ENCODE data around the gene ILF3.

Gene ILF3

DNA sequence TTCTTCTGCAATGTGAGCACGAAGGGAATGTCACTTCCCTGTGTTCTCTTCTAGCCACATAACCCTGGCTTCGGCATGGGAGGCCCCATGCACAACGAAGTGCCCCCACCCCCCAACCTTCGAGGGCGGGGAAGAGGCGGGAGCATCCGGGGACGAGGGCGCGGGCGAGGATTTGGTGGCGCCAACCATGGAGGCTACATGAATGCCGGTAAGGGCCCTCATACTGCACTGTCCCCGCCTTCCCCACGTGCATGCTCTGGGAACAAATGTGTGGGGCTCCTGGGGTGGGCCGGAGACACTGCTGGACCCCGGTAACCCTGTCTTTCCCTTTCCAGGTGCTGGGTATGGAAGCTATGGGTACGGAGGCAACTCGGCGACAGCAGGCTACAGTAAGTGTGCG, 29.4 kb downstream of the ILF3 start:
- Histone ChIP-seq H2BK15ac (replicated peaks; ENCODE audit: low read depth) (no peak overlapping the region), H3K9ac (ENCODE audit: low read length) (no peak overlapping the region), H3K23ac (ENCODE audit: low read length) (no peak overlapping the region), H3K36me3 (ENCODE audit: control insufficient read depth, insufficient read depth, low read length) (peaks cover 75% of the 10 kb centered on the region), H2AK5ac (ENCODE audit: low read length) (no peak overlapping the region), H3K4ac (ENCODE audit: low read depth, low read length) (no peak overlapping the region), H3K27me3 (ENCODE audit: insufficient read depth, low read length, poor library complexity) (no peaks in the 10 kb centered on the region), H3K27ac (ENCODE audit: low read depth, low read length) (no peak overlapping the region), H3K18ac (ENCODE audit: low read length) (no peak overlapping the region), H3K4me1 (ENCODE audit: control insufficient read depth, low read depth, low read length) (no peaks in the 10 kb centered on the region), H4K8ac (ENCODE audit: low read depth, low read length) (no peak overlapping the region), H4K5ac (ENCODE audit: low read length) (no peak overlapping the region), H3K56ac (ENCODE audit: low read length) (no peak overlapping the region), H2BK5ac (ENCODE audit: low read length) (no peak overlapping the region), H3K4me3 (ENCODE audit: low read length) (no peak overlapping the region), H2BK120ac (ENCODE audit: low read depth, low read length) (no peak overlapping the region), H3K79me2 (ENCODE audit: control insufficient read depth, insufficient read depth, low read length) (peaks cover 54% of the 10 kb centered on the region), H3K79me1 (ENCODE audit: low read length) (peaks cover 37% of the 10 kb centered on the region), H3K4me2 (ENCODE audit: low read length) (no peak overlapping the region)
- no CpG with 5 or more reads among the region's 21 CpGs for WGBS (ENCODE audit: extremely low coverage, insufficient coverage, low lambda C conversion rate)
- DNase-seq, result no peak

DNA sequence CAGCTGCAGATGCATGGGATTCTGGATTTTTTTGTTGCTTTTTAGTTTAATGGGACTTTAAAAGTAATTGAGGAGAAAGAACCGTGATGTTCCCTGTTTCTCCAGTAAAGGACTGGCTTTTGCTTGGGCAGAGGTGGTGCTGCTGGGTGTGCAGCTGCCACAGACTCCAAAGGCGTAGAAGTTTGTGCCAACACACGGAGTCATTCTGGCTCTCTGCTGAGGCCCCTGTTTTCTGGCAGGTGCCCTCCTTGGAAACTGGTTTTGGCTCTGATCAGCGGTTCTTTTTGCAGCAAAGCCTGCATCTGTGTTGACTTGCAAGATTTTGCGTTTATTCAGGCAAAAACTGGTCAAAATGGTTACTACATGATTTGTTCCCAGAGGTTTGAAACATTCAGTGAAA, 31.1 kb downstream of the ILF3 start:
- Histone ChIP-seq H3K4ac (ENCODE audit: low read depth, low read length) (no peak overlapping the region), H3K4me3 (ENCODE audit: low read length) (no peak overlapping the region), H3K36me3 (ENCODE audit: control insufficient read depth, insufficient read depth, low read length) (peaks cover 68% of the 10 kb centered on the region)

DNA sequence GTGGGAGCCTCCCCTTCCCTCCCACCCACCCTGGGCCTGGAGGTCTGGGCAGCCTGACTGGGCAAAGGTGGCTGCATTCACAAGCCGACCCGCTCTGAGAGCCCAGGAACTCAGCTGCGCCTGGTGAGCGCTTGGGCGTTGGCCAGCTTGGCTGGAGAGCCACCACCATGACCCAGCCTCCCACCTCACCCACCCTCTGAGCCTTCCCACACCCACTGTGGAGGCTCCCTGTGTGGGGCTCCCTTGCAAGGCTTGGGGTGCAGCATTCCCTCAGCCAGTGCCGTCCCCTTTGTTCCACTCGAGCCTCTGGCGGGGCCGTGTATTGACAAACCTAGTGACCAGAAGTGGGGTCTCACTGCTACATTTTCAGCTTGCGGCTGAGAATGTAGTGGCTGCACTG, 32.0 kb downstream of the ILF3 start:
- H3K27ac ChIP-seq (ENCODE audit: low read depth, low read length), result no peak overlapping the region
- H4K8ac ChIP-seq (ENCODE audit: low read depth, low read length), result no peak overlapping the region
- H2AK5ac ChIP-seq (ENCODE audit: low read length), result no peak overlapping the region
- no peak overlapping the region for H2BK5ac ChIP-seq (ENCODE audit: low read length)
- no peaks in the 10 kb centered on the region for H3K4me1 ChIP-seq (ENCODE audit: control insufficient read depth, low read depth, low read length)
- no peak overlapping the region for H3K9ac ChIP-seq (ENCODE audit: low read length)
- H3K4me3 ChIP-seq (ENCODE audit: low read length), result no peak overlapping the region
- no peak for DNase-seq
- no peak overlapping the region for H3K23ac ChIP-seq (ENCODE audit: low read length)
- no CpG with 5 or more reads among the region's 10 CpGs for WGBS (ENCODE audit: extremely low coverage, insufficient coverage, low lambda C conversion rate)
- H3K56ac ChIP-seq (ENCODE audit: low read length), result no peak overlapping the region
- H3K79me1 ChIP-seq (ENCODE audit: low read length), result peaks cover 29% of the 10 kb centered on the region
- no peak overlapping the region for H2BK15ac ChIP-seq (replicated peaks; ENCODE audit: low read depth)
- no peak overlapping the region for H3K4me2 ChIP-seq (ENCODE audit: low read length)
- no peak overlapping the region for H3K4ac ChIP-seq (ENCODE audit: low read depth, low read length)
- no peaks in the 10 kb centered on the region for H3K27me3 ChIP-seq (ENCODE audit: insufficient read depth, low read length, poor library complexity)
- no peak overlapping the region for H2BK120ac ChIP-seq (ENCODE audit: low read depth, low read length)
- no peak overlapping the region for H4K5ac ChIP-seq (ENCODE audit: low read length)
- peaks cover 35% of the 10 kb centered on the region for H3K79me2 ChIP-seq (ENCODE audit: control insufficient read depth, insufficient read depth, low read length)
- no peak overlapping the region for H3K18ac ChIP-seq (ENCODE audit: low read length)
- H3K36me3 ChIP-seq (ENCODE audit: control insufficient read depth, insufficient read depth, low read length), result peaks cover 59% of the 10 kb centered on the region

More for the DNA sequence above, 31.1 kb downstream of the ILF3 start:
- no CpG with 5 or more reads among the region's 5 CpGs for WGBS (ENCODE audit: extremely low coverage, insufficient coverage, low lambda C conversion rate)
- Histone ChIP-seq H3K79me1 (ENCODE audit: low read length) (peaks cover 30% of the 10 kb centered on the region), H3K56ac (ENCODE audit: low read length) (no peak overlapping the region), H3K9ac (ENCODE audit: low read length) (no peak overlapping the region), H3K23ac (ENCODE audit: low read length) (no peak overlapping the region), H4K8ac (ENCODE audit: low read depth, low read length) (no peak overlapping the region), H2BK5ac (ENCODE audit: low read length) (no peak overlapping the region), H3K79me2 (ENCODE audit: control insufficient read depth, insufficient read depth, low read length) (peaks cover 43% of the 10 kb centered on the region), H2BK15ac (replicated peaks; ENCODE audit: low read depth) (no peak overlapping the region), H3K4me1 (ENCODE audit: control insufficient read depth, low read depth, low read length) (no peaks in the 10 kb centered on the region), H3K27me3 (ENCODE audit: insufficient read depth, low read length, poor library complexity) (no peaks in the 10 kb centered on the region), H3K4me2 (ENCODE audit: low read length) (no peak overlapping the region), H3K18ac (ENCODE audit: low read length) (no peak overlapping the region), H3K27ac (ENCODE audit: low read depth, low read length) (no peak overlapping the region), H2AK5ac (ENCODE audit: low read length) (no peak overlapping the region), H2BK120ac (ENCODE audit: low read depth, low read length) (no peak overlapping the region), H4K5ac (ENCODE audit: low read length) (no peak overlapping the region)
- no peak for DNase-seq

DNA sequence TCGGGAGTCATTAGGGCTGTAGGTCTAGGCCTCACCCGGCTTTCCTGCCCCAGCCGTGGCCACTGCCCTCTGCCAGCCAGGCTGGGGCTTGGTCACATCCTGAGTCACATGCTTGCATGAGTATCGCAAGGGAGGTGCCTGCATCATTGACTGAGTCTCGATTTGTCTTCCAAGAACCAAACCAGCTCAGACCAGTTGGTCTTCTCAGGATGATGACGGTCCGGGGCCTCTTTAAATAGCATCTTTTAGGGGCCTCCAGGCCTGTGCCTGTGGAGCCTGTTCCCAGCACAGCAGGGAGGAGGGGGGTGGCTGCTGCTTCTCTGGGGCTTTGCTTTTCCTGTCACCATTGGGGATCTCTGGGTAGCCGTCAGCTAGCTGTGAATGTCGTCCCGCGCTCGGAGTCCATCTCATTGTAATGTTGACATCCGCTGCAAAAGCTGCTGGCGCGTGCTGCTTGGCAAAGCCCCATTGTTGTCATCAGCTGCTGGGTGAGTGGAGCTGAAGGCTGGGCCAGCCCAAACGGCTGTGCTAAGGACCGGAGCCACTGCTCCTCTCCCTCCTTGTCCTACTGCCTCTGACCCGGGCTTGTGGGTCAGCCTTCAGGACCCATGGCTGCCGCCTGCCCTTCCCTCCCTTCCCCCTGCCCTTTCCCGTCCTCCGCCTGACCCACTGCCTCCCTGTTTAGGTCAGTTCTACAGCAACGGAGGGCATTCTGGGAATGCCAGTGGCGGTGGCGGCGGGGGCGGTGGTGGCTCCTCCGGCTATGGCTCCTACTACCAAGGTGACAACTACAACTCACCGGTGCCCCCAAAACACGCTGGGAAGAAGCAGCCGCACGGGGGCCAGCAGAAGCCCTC, 32.7 kb downstream of the ILF3 start:
- H3K56ac ChIP-seq (ENCODE audit: low read length), result no peak overlapping the region
- no peak overlapping the region for H2AK5ac ChIP-seq (ENCODE audit: low read length)
- H3K27me3 ChIP-seq (ENCODE audit: insufficient read depth, low read length, poor library complexity), result no peaks in the 10 kb centered on the region
- H2BK15ac ChIP-seq (replicated peaks; ENCODE audit: low read depth), result no peak overlapping the region
- no CpG with 5 or more reads among the region's 31 CpGs for WGBS (ENCODE audit: extremely low coverage, insufficient coverage, low lambda C conversion rate)
- no peak overlapping the region for H4K5ac ChIP-seq (ENCODE audit: low read length)
- H3K36me3 ChIP-seq (ENCODE audit: control insufficient read depth, insufficient read depth, low read length), result peaks cover 59% of the 10 kb centered on the region
- no peak overlapping the region for H3K27ac ChIP-seq (ENCODE audit: low read depth, low read length)
- H3K4ac ChIP-seq (ENCODE audit: low read depth, low read length), result no peak overlapping the region
- H3K18ac ChIP-seq (ENCODE audit: low read length), result no peak overlapping the region
- H3K4me1 ChIP-seq (ENCODE audit: control insufficient read depth, low read depth, low read length), result no peaks in the 10 kb centered on the region
- DNase-seq, result no peak
- H3K4me2 ChIP-seq (ENCODE audit: low read length), result no peak overlapping the region
- no peak overlapping the region for H3K4me3 ChIP-seq (ENCODE audit: low read length)
- no peak overlapping the region for H2BK5ac ChIP-seq (ENCODE audit: low read length)
- no peak overlapping the region for H3K9ac ChIP-seq (ENCODE audit: low read length)
- H4K8ac ChIP-seq (ENCODE audit: low read depth, low read length), result no peak overlapping the region
- H3K23ac ChIP-seq (ENCODE audit: low read length), result no peak overlapping the region
- no peak overlapping the region for H2BK120ac ChIP-seq (ENCODE audit: low read depth, low read length)
- H3K79me1 ChIP-seq (ENCODE audit: low read length), result peaks cover 28% of the 10 kb centered on the region
- peaks cover 29% of the 10 kb centered on the region for H3K79me2 ChIP-seq (ENCODE audit: control insufficient read depth, insufficient read depth, low read length)

DNA sequence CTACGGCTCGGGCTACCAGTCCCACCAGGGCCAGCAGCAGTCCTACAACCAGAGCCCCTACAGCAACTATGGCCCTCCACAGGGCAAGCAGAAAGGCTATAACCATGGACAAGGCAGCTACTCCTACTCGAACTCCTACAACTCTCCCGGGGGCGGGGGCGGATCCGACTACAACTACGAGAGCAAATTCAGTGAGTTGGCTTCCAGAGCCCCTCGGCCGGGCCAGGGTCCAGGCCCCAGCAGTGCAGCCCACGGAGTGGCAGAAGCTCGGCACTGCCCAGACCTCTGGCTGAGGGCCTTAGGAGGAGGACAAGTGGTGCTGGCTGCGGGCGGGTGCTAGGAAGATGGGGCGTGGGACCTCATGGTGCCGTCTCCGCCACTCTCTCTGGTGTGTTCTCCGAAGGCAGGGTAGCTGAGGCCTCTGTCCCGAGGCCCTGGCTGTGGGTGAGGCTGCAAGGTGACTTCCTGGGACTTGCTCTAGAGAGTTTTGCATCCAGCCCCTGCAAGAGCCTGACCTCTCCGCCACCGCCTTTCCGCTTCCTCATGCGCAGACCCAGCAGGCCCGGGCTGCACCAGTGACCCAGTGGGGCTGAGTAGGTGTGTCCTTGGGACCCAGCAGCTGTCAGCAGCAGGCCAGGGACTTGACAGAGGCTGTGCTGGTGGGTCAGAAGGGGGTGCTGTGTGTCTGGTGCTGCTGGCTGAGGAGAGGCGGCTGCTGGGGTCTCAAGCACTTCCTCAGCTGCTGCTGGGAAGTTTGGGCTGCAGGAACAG, 33.6 kb downstream of the ILF3 start:
- Histone ChIP-seq H3K23ac (ENCODE audit: low read length) (no peak overlapping the region), H3K27ac (ENCODE audit: low read depth, low read length) (no peak overlapping the region), H3K4me2 (ENCODE audit: low read length) (no peak overlapping the region), H3K79me1 (ENCODE audit: low read length) (peaks cover 23% of the 10 kb centered on the region), H3K9ac (ENCODE audit: low read length) (no peak overlapping the region), H4K8ac (ENCODE audit: low read depth, low read length) (no peak overlapping the region), H2BK15ac (replicated peaks; ENCODE audit: low read depth) (no peak overlapping the region), H3K4me1 (ENCODE audit: control insufficient read depth, low read depth, low read length) (no peaks in the 10 kb centered on the region), H3K4me3 (ENCODE audit: low read length) (no peak overlapping the region), H3K56ac (ENCODE audit: low read length) (no peak overlapping the region), H3K18ac (ENCODE audit: low read length) (no peak overlapping the region), H2AK5ac (ENCODE audit: low read length) (no peak overlapping the region), H3K79me2 (ENCODE audit: control insufficient read depth, insufficient read depth, low read length) (peaks cover 23% of the 10 kb centered on the region), H3K36me3 (ENCODE audit: control insufficient read depth, insufficient read depth, low read length) (peaks cover 55% of the 10 kb centered on the region), H4K5ac (ENCODE audit: low read length) (no peak overlapping the region), H2BK5ac (ENCODE audit: low read length) (no peak overlapping the region), H2BK120ac (ENCODE audit: low read depth, low read length) (no peak overlapping the region), H3K27me3 (ENCODE audit: insufficient read depth, low read length, poor library complexity) (no peaks in the 10 kb centered on the region), H3K4ac (ENCODE audit: low read depth, low read length) (no peak overlapping the region)
- no CpG with 5 or more reads among the region's 25 CpGs for WGBS (ENCODE audit: extremely low coverage, insufficient coverage, low lambda C conversion rate)
- no peak for DNase-seq
